HEK293 (cell line): ENCODE measurements around the gene ARSD.

Experiments used
- CTCF ChIA-PET: fragments of 350-600 bp; formaldehyde crosslinking; extraction: SDS; loops from one replicate; lab custom pipeline; 2021; ENCODE audit warnings: antibody characterized with exemption; lab: Yijun Ruan, JAX
- POLR2A ChIA-PET: fragments of 300-600 bp; formaldehyde crosslinking; extraction: SDS; loops from one replicate; lab custom pipeline; 2020; ENCODE audit warnings: antibody characterized with exemption, inconsistent platforms; lab: Yijun Ruan, JAX
- H3K27ac ChIP-seq: fragments of 200-500 bp; sonication (Bioruptor generic); 2 replicates; pipeline ENCODE4 v1.5.1; 2014; ENCODE audit warnings: low read depth, low read length, control low read depth, inconsistent platforms; ENCODE audit errors: extremely low read depth
- H3K36me3 ChIP-seq, 2 experiments: fragments of 200-500 bp in 1 of 2; sonication (Bioruptor generic) in 1 of 2; 1 replicate in 1 of 2; 2 replicates in 1 of 2; pipeline ENCODE4 v1.5.1; 2014 to 2017; ENCODE audit warnings: inconsistent platforms in 2 of 2, low read length in 2 of 2; ENCODE audit not compliant: control insufficient read depth in 2 of 2, insufficient read depth in 1 of 2
- H3K4me1 ChIP-seq: fragments of 200-500 bp; sonication (Bioruptor generic); 2 replicates; pipeline ENCODE4 v1.5.1; 2014; ENCODE audit warnings: mild to moderate bottlenecking, low read length, inconsistent platforms; ENCODE audit not compliant: control insufficient read depth, insufficient read depth
- H3K4me3 ChIP-seq: 2 replicates; pipeline ENCODE4 v1.5.1; 2011; ENCODE audit warnings: low read depth, mild to moderate bottlenecking, control low read depth, low read length, moderate library complexity
- H3K9me3 ChIP-seq: fragments of 200-500 bp; sonication (Bioruptor generic); 2 replicates; pipeline ENCODE4 v1.5.1; 2014; ENCODE audit warnings: low read depth, low read length, inconsistent platforms; ENCODE audit not compliant: control insufficient read depth, insufficient read depth
- KLF16 ChIP-seq: fragments of 450-650 bp; formaldehyde crosslinking; IDR thresholded peaks from 2 replicates; pipeline ENCODE4 v1.5.1; 2017; ENCODE audit warnings: missing biosample characterization, missing genetic modification characterization
- KLF7 ChIP-seq: fragments of 450-650 bp; formaldehyde crosslinking; IDR thresholded peaks from 2 replicates; pipeline ENCODE4 v1.5.1; 2016; ENCODE audit warnings: missing biosample characterization, missing genetic modification characterization, borderline replicate concordance
- SETDB1 ChIP-seq: IDR thresholded peaks from one replicate; pipeline ENCODE4 v1.6.1; 2017; ENCODE audit warnings: mild to moderate bottlenecking, low read length, moderate library complexity, mixed read lengths; ENCODE audit not compliant: insufficient read length
- SP2 ChIP-seq: fragments of 450-650 bp; formaldehyde crosslinking; IDR thresholded peaks from 2 replicates; pipeline ENCODE4 v1.5.1; 2016; ENCODE audit warnings: missing biosample characterization, missing genetic modification characterization
- TRIM28 ChIP-seq: IDR thresholded peaks from 2 replicates; pipeline ENCODE4 v1.6.1; 2011; ENCODE audit warnings: low read length, control low read depth, borderline replicate concordance
- ZBTB21 ChIP-seq: fragments of 450-650 bp; formaldehyde crosslinking; IDR thresholded peaks from 2 replicates; pipeline ENCODE4 v1.5.1; 2017; ENCODE audit warnings: missing biosample characterization, missing genetic modification characterization
- ZEB2 ChIP-seq: fragments of 450-650 bp; formaldehyde crosslinking; IDR thresholded peaks from 2 replicates; pipeline ENCODE4 v1.5.1; 2016; ENCODE audit warnings: missing biosample characterization, missing genetic modification characterization
- ZNF138 ChIP-seq: fragments of 450-650 bp; formaldehyde crosslinking; IDR thresholded peaks from 2 replicates; pipeline ENCODE4 v1.5.1; 2016; ENCODE audit warnings: missing biosample characterization, missing genetic modification characterization, borderline replicate concordance
- ZNF155 ChIP-seq: fragments of 450-650 bp; formaldehyde crosslinking; IDR thresholded peaks from 2 replicates; pipeline ENCODE4 v1.5.1; 2016; ENCODE audit warnings: missing biosample characterization, missing genetic modification characterization
- ZNF335 ChIP-seq: fragments of 450-650 bp; formaldehyde crosslinking; conservative IDR thresholded peaks from 2 replicates; pipeline ENCODE4 v1.5.1; 2016; ENCODE audit warnings: missing biosample characterization, missing genetic modification characterization
- ZNF37A ChIP-seq: fragments of 450-650 bp; IDR thresholded peaks from 2 replicates; pipeline ENCODE4 v1.5.1; 2018; ENCODE audit warnings: missing biosample characterization, missing genetic modification characterization
- ZNF426 ChIP-seq: fragments of 450-650 bp; formaldehyde crosslinking; IDR thresholded peaks from 2 replicates; pipeline ENCODE4 v1.5.1; 2017; ENCODE audit warnings: missing biosample characterization, missing genetic modification characterization, mild to moderate bottlenecking, inconsistent platforms, moderate library complexity
- ZNF843 ChIP-seq: fragments of 450-650 bp; formaldehyde crosslinking; IDR thresholded peaks from 2 replicates; pipeline ENCODE4 v1.5.1; 2016; ENCODE audit warnings: missing biosample characterization, missing genetic modification characterization
- ZSCAN23 ChIP-seq: fragments of 450-650 bp; formaldehyde crosslinking; IDR thresholded peaks from 2 replicates; pipeline ENCODE4 v1.5.1; 2016; ENCODE audit warnings: missing biosample characterization, missing genetic modification characterization
- ZSCAN30 ChIP-seq: fragments of 450-650 bp; IDR thresholded peaks from 2 replicates; pipeline ENCODE4 v1.5.1; 2018; ENCODE audit warnings: missing biosample characterization, mild to moderate bottlenecking, missing genetic modification characterization, moderate library complexity
- TF ChIP-seq, protein P1 (sequence below): fragments of 450-650 bp; formaldehyde crosslinking; IDR thresholded peaks from 2 replicates; pipeline ENCODE4 v1.5.1; 2016; ENCODE audit warnings: missing biosample characterization, missing genetic modification characterization
- TF ChIP-seq, protein P2 (sequence below): fragments of 450-650 bp; formaldehyde crosslinking; IDR thresholded peaks from 2 replicates; pipeline ENCODE4 v1.5.1; 2017; ENCODE audit warnings: missing biosample characterization, missing genetic modification characterization
- TF ChIP-seq, protein P3 (sequence below): fragments of 450-650 bp; formaldehyde crosslinking; IDR thresholded peaks from 2 replicates; pipeline ENCODE4 v1.5.1; 2016; ENCODE audit warnings: missing biosample characterization, missing genetic modification characterization
- TF ChIP-seq, protein P4 (sequence below): fragments of 450-650 bp; formaldehyde crosslinking; IDR thresholded peaks from 2 replicates; pipeline ENCODE4 v1.5.1; 2017; ENCODE audit warnings: missing biosample characterization, missing genetic modification characterization

Gene ARSD

DNA sequence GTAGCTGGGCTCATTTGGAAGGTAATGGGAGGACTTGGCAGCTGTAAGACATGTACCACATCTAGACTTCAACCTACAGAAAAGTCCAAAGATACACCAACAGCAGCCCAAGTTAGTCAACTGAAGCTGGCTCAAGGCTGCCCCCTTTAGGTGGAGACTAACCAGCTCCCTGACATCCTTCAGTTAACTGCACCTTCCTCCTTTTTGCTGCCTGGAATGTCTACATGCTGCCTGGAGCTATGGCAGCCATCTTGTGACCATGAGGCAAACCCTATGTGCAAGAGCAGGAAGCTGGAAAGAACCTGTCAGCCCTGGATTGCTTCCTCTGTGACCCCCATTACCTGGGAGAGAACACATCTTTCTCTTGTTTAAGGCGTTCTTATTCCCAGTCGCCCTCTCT is 25.8 kb downstream of the ARSD start:
- no peaks in the 10 kb centered on the region for H3K9me3 ChIP-seq
- H3K4me3 ChIP-seq: no peak overlapping the region
- ChIA-PET POLR2A (no interaction called here), CTCF (interaction anchor here (1.8 kb wide), 1 partner anchor 10 kb away, joined by 5 read pairs; no protein-coding TSS in a partner anchor)
- no peaks in the 10 kb centered on the region for H3K36me3 ChIP-seq
- TF ChIP-seq SETDB1 (peak; percentile 37), KLF7 (tag by site-specific recombination) (no peak)
- no peak overlapping the region for H3K27ac ChIP-seq
- H3K4me1 ChIP-seq: no peaks in the 10 kb centered on the region

DNA sequence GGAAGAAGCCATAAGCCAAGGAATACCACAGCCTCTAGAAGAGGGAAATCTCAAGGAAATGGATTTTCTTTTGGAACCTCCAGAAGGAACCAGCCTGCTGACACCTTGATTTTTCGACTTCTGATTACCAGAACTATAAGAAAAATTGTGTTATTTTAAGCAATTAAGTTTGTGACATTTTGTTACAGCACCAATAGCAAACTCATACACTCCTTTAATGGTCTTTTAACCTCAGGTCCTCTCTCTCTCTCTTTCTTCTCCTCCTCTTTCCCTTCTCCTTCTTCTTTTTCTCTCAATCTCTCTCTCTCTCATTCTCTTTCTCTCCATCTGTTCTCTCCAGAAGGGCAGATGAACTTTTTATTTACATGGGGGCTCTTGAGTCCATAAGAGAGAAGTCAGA is 26.3 kb downstream of the ARSD start:
- POLR2A ChIA-PET: no interaction called here
- no peak overlapping the region for H3K27ac ChIP-seq
- no peaks in the 10 kb centered on the region for H3K36me3 ChIP-seq
- CTCF ChIA-PET: no interaction called here
- no peaks in the 10 kb centered on the region for H3K9me3 ChIP-seq
- H3K4me3 ChIP-seq: no peak overlapping the region
- TF ChIP-seq ZNF138: no peak
- TF ChIP-seq, all 188 proteins: peak for 0
- H3K4me1 ChIP-seq: no peaks in the 10 kb centered on the region

- Histone ChIP-seq H3K4me3 (no peak overlapping the region), H3K9me3 (no peaks in the 10 kb centered on the region)
- POLR2A ChIA-PET: no interaction called here
- TF ChIP-seq TRIM28 (peak; percentile 11; the same call in 1 of the 2 replicates), KLF7 (tag by site-specific recombination) (no peak), ZBTB21 (tag by site-specific recombination) (peak; percentile 32; the same call in 1 of the 2 replicates), SETDB1 (peak; percentile 24), ZSCAN23 (tag by site-specific recombination) (no peak), KLF16 (tag by site-specific recombination) (no peak), ZNF426 (tag by site-specific recombination) (no peak), ZNF155 (no peak), ZNF843 (no peak)
- TF ChIP-seq, protein P1, sequence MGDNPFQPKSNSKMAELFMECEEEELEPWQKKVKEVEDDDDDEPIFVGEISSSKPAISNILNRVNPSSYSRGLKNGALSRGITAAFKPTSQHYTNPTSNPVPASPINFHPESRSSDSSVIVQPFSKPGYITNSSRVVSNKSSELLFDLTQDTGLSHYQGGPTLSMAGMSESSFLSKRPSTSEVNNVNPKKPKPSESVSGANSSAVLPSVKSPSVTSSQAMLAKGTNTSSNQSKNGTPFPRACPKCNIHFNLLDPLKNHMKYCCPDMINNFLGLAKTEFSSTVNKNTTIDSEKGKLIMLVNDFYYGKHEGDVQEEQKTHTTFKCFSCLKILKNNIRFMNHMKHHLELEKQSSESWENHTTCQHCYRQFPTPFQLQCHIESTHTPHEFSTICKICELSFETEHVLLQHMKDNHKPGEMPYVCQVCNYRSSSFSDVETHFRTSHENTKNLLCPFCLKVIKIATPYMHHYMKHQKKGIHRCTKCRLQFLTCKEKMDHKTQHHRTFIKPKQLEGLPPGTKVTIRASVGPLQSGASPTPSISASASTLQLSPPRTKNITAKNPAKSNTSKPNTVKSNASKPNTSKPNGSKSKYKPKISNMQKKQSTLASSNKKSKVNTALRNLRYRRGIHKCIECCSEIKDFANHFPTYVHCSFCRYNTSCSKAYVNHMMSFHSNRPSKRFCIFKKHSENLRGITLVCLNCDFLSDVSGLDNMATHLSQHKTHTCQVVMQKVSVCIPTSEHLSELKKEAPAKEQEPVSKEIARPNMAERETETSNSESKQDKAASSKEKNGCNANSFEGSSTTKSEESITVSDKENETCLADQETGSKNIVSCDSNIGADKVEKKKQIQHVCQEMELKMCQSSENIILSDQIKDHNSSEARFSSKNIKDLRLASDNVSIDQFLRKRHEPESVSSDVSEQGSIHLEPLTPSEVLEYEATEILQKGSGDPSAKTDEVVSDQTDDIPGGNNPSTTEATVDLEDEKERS (tag by site-specific recombination): no peak
- TF ChIP-seq, all 188 proteins: peak for 3
- CTCF ChIA-PET: no interaction called here
- Histone ChIP-seq H3K4me1 (no peaks in the 10 kb centered on the region), H3K36me3 (no peaks in the 10 kb centered on the region), H3K27ac (no peak overlapping the region)
Measured at GRCh38 chrX:2901367-2902036, 27.6 kb downstream of the ARSD start.

DNA sequence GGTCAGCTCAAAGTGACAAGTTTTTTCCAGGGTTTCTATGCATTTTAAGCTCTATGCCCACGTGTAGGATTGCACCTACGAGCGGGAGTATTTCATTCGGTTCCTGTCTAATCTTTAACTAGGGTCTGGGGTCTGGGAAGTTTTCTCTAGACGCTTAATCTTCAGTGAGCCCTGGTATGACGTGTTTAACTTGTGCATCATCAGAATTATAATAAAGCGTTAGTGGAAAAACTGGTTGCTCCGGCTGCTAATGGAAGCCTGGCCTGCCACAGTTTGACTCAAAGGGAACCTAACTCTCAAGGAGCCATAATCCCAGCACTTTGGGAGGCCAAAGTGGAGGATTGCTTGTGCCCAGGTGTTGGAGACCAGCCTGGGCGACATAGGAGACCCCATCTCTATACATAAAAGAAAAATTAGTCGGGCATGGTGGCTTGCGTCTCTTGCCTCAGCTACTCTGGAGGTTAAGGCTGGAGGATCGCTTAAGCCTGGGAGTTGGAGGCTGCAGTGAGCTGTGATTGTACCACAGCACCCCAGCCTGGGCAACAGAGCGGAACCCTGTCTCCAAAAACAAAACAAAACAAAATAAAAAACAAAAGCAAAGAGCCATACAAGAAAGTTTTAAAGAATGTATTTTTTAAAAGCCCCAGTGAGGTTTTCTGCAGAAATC is 30.2 kb downstream of the ARSD start:
- H3K36me3 ChIP-seq: no peaks in the 10 kb centered on the region
- H3K27ac ChIP-seq: no peak overlapping the region
- POLR2A ChIA-PET: no interaction called here
- no peak overlapping the region for H3K4me3 ChIP-seq
- H3K9me3 ChIP-seq: no peaks in the 10 kb centered on the region
- CTCF ChIA-PET: no interaction called here
- no peaks in the 10 kb centered on the region for H3K4me1 ChIP-seq
- TF ChIP-seq, protein P2, sequence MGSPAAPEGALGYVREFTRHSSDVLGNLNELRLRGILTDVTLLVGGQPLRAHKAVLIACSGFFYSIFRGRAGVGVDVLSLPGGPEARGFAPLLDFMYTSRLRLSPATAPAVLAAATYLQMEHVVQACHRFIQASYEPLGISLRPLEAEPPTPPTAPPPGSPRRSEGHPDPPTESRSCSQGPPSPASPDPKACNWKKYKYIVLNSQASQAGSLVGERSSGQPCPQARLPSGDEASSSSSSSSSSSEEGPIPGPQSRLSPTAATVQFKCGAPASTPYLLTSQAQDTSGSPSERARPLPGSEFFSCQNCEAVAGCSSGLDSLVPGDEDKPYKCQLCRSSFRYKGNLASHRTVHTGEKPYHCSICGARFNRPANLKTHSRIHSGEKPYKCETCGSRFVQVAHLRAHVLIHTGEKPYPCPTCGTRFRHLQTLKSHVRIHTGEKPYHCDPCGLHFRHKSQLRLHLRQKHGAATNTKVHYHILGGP (tag by site-specific recombination): no peak
- TF ChIP-seq ZNF37A (tag by site-specific recombination) (no peak), SP2 (tag by site-specific recombination) (no peak), ZNF335 (no peak), ZEB2 (tag by site-specific recombination) (no peak), ZNF426 (tag by site-specific recombination) (no peak), ZSCAN30 (tag by site-specific recombination) (no peak)
- TF ChIP-seq, protein P3, sequence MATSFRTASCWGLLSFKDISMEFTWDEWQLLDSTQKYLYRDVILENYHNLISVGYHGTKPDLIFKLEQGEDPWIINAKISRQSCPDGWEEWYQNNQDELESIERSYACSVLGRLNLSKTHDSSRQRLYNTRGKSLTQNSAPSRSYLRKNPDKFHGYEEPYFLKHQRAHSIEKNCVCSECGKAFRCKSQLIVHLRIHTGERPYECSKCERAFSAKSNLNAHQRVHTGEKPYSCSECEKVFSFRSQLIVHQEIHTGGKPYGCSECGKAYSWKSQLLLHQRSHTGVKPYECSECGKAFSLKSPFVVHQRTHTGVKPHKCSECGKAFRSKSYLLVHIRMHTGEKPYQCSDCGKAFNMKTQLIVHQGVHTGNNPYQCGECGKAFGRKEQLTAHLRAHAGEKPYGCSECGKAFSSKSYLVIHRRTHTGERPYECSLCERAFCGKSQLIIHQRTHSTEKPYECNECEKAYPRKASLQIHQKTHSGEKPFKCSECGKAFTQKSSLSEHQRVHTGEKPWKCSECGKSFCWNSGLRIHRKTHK (tag by site-specific recombination): no peak
- TF ChIP-seq, protein P4, sequence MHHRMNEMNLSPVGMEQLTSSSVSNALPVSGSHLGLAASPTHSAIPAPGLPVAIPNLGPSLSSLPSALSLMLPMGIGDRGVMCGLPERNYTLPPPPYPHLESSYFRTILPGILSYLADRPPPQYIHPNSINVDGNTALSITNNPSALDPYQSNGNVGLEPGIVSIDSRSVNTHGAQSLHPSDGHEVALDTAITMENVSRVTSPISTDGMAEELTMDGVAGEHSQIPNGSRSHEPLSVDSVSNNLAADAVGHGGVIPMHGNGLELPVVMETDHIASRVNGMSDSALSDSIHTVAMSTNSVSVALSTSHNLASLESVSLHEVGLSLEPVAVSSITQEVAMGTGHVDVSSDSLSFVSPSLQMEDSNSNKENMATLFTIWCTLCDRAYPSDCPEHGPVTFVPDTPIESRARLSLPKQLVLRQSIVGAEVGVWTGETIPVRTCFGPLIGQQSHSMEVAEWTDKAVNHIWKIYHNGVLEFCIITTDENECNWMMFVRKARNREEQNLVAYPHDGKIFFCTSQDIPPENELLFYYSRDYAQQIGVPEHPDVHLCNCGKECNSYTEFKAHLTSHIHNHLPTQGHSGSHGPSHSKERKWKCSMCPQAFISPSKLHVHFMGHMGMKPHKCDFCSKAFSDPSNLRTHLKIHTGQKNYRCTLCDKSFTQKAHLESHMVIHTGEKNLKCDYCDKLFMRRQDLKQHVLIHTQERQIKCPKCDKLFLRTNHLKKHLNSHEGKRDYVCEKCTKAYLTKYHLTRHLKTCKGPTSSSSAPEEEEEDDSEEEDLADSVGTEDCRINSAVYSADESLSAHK (tag by site-specific recombination): no peak
